IPS DF 4.7 (cell line): Measurements from ENCODE around the gene CAPN12.

ENCODE experiments used
- DNase-seq: peaks from one replicate; pipeline ENCODE4 v3.0.0-alpha.2; 2013; ENCODE audit warnings: low spot score; ENCODE audit errors: extremely low read depth

CAPN12 gene

GRCh38 chr19:38710928-38711725 lies 33.1 kb downstream of the CAPN12 start:
- DNase-seq, result no peak

- DNase-seq, result no peak
These were observed 33.9 kb downstream of the CAPN12 start for GRCh38 chr19:38710416-38710702.

GRCh38 chr19:38709671-38710415 lies 34.4 kb downstream of the CAPN12 start:
- DNase-seq, result no peak

- DNase-seq, result no peak
These were observed 35.2 kb downstream of the CAPN12 start for GRCh38 chr19:38709119-38709518.

- no peak for DNase-seq
These were observed 35.8 kb downstream of the CAPN12 start for GRCh38 chr19:38708413-38709024.

- no peak for DNase-seq
These were observed 36.7 kb downstream of the CAPN12 start for GRCh38 chr19:38707512-38708114.

GRCh38 chr19:38706792-38707511 lies 37.3 kb downstream of the CAPN12 start:
- no peak for DNase-seq

GRCh38 chr19:38705197-38706019 lies 38.9 kb downstream of the CAPN12 start:
- no peak for DNase-seq

GRCh38 chr19:38704488-38705026 lies 39.7 kb downstream of the CAPN12 start:
- DNase-seq, result no peak

- no peak for DNase-seq
These were observed 40.8 kb downstream of the CAPN12 start for GRCh38 chr19:38703509-38703908.

- no peak for DNase-seq
These were observed 42.0 kb downstream of the CAPN12 start for GRCh38 chr19:38702278-38702677.

- DNase-seq, result no peak
These were observed 42.7 kb downstream of the CAPN12 start for GRCh38 chr19:38701455-38702063.

GRCh38 chr19:38700902-38701454 lies 43.3 kb downstream of the CAPN12 start:
- DNase-seq, result no peak

GRCh38 chr19:38700350-38700901 lies 43.8 kb downstream of the CAPN12 start:
- no peak for DNase-seq

GRCh38 chr19:38699647-38700349 lies 44.5 kb downstream of the CAPN12 start:
- DNase-seq, result no peak

GRCh38 chr19:38699027-38699346 lies 45.3 kb downstream of the CAPN12 start:
- DNase-seq, result no peak

- no peak for DNase-seq
These were observed 45.8 kb downstream of the CAPN12 start for GRCh38 chr19:38698225-38699026.

GRCh38 chr19:38697641-38698071 lies 46.6 kb downstream of the CAPN12 start:
- no peak for DNase-seq
